HCT116 (cell line): ENCODE results near the gene TTLL10. TPM values are rescaled to one million over a fixed set of nuclear protein-coding genes. Genes with fewer than 3 reads are reported as not detected.

Source experiments
- ATAC-seq: fragments of 200-7000 bp; cut with Tn5 transposase; 2 replicates; pipeline ENCODE4 v1.9.1; 2020; ENCODE audit warnings: mild to moderate bottlenecking, moderate library complexity
- BruUV-seq: library from RNA; stranded (reverse); fragments of 400-500 nt; replicated peaks from 2 replicates; lab custom pipeline; 2021; lab: Mats Ljungman, UMichigan
- CTCF ChIA-PET: fragments of 300-600 bp; sonication (Branson Sonifier 250); formaldehyde crosslinking; loops from one replicate; lab custom pipeline; 2021; ENCODE audit warnings: antibody characterized with exemption; lab: Charles Lee
- POLR2A ChIA-PET: fragments of 300-600, 350-600 bp; sonication (Branson Sonifier 250); formaldehyde crosslinking; loops from one replicate; lab custom pipeline; 2021; ENCODE audit warnings: antibody characterized with exemption; lab: Charles Lee
- RAD21 ChIA-PET, 2 experiments: fragments of 300-600 bp; sonication (Branson Sonifier 250); formaldehyde crosslinking; loops; one replicate each; lab custom pipeline; 2023; ENCODE audit warnings: low total read pairs in 2 of 2; ENCODE audit not compliant: uncharacterized antibody in 2 of 2, unreplicated experiment in 2 of 2, low non-redundant PET in 1 of 2; lab: Charles Lee
- DNase-seq: peaks from one replicate; pipeline ENCODE4 v3.0.0-alpha.2; 2010; ENCODE audit warnings: low read depth, low spot score
- H2AFZ ChIP-seq: fragments of 200-600 bp; shearing (Covaris generic), sonication (generic); 2 replicates; pipeline ENCODE4 v1.6.1; 2017; ENCODE audit warnings: low read depth, mixed run types, mixed read lengths, antibody characterized with exemption, low read length; ENCODE audit not compliant: poor library complexity, severe bottlenecking
- H3K27ac ChIP-seq: 2 replicates; pipeline ENCODE4 v1.5.1; 2012; ENCODE audit warnings: low read depth, low read length
- H3K27me3 ChIP-seq: fragments of 200-600 bp; sonication (generic); 2 replicates; pipeline ENCODE4 v1.6.1; 2016; ENCODE audit warnings: mixed run types, low read length, mixed read lengths; ENCODE audit not compliant: insufficient read depth
- H3K36me3 ChIP-seq, 2 experiments: fragments of 200-500 bp in 1 of 2; fragments of 200-600 bp in 1 of 2; sonication (Bioruptor generic) in 1 of 2; sonication (generic) in 1 of 2; 2 replicates each; pipeline versions ENCODE4 v1.5.1 to v1.6.1; 2014 to 2016; ENCODE audit warnings: low read length in 2 of 2, inconsistent platforms in 1 of 2, mixed read lengths in 1 of 2, mixed run types in 1 of 2; ENCODE audit not compliant: insufficient read depth in 2 of 2, control insufficient read depth in 1 of 2
- H3K4me1 ChIP-seq, 2 experiments: fragments of 200-600 bp in 1 of 2; sonication (generic) in 1 of 2; 2 replicates each; pipeline versions ENCODE4 v1.5.1 to v1.6.1; 2012 to 2017; ENCODE audit warnings: low read length in 2 of 2, inconsistent platforms in 1 of 2, mild to moderate bottlenecking in 1 of 2, mixed read lengths in 1 of 2, mixed run types in 1 of 2, moderate library complexity in 1 of 2; ENCODE audit not compliant: insufficient read depth in 2 of 2, control insufficient read depth in 1 of 2
- H3K4me2 ChIP-seq: fragments of 200-600 bp; sonication (generic); 2 replicates; pipeline ENCODE4 v1.6.1; 2017; ENCODE audit warnings: mixed run types, low read length, mixed read lengths
- H3K4me3 ChIP-seq, 2 experiments: fragments of 200-600 bp in 1 of 2; sonication (generic) in 1 of 2; replicated peaks in 1 of 2; 2 replicates each; pipeline ENCODE4 v1.5.1; 2011 to 2016; ENCODE audit warnings: low read length in 2 of 2, control low read depth in 1 of 2, low read depth in 1 of 2, mild to moderate bottlenecking in 1 of 2, mixed read lengths in 1 of 2, mixed run types in 1 of 2
- H3K79me2 ChIP-seq: fragments of 200-600 bp; sonication (generic); 2 replicates; pipeline ENCODE4 v1.6.1; 2017; ENCODE audit warnings: mild to moderate bottlenecking, mixed run types, low read length, moderate library complexity, mixed read lengths; ENCODE audit not compliant: insufficient read depth
- H3K9ac ChIP-seq: fragments of 200-600 bp; sonication (generic); 2 replicates; pipeline ENCODE4 v1.6.1; 2016; ENCODE audit warnings: low read length, mixed read lengths
- H3K9me2 ChIP-seq: fragments of 200-600 bp; sonication (generic), shearing (Covaris generic); 2 replicates; pipeline ENCODE4 v1.6.1; 2017; ENCODE audit warnings: mixed run types, mild to moderate bottlenecking, moderate library complexity; ENCODE audit not compliant: insufficient read depth
- H3K9me3 ChIP-seq, 2 experiments: fragments of 200-500 bp in 1 of 2; fragments of 200-600 bp in 1 of 2; sonication (Bioruptor generic) in 1 of 2; sonication (generic) in 1 of 2; 2 replicates each; pipeline ENCODE4 v1.6.1; 2014 to 2017; ENCODE audit warnings: low read length in 2 of 2, mixed read lengths in 2 of 2, inconsistent platforms in 1 of 2, low read depth in 1 of 2, mild to moderate bottlenecking in 1 of 2, mixed run types in 1 of 2, moderate library complexity in 1 of 2; ENCODE audit not compliant: control insufficient read depth in 1 of 2, insufficient read depth in 1 of 2
- H4K20me1 ChIP-seq: fragments of 200-600 bp; sonication (generic), shearing (Covaris generic); 2 replicates; pipeline ENCODE4 v1.6.1; 2017; ENCODE audit warnings: mixed run types, mild to moderate bottlenecking, moderate library complexity; ENCODE audit not compliant: insufficient read depth
- CBX3 ChIP-seq: IDR thresholded peaks from 2 replicates; pipeline ENCODE4 v1.6.1; 2012; ENCODE audit warnings: low read depth
- EGR1 ChIP-seq: IDR thresholded peaks from 2 replicates; pipeline ENCODE4 v1.6.1; 2012; ENCODE audit warnings: low read depth
- ELF1 ChIP-seq: IDR thresholded peaks from 2 replicates; pipeline ENCODE4 v1.6.1; 2012; ENCODE audit warnings: low read depth, borderline replicate concordance
- EZH2 ChIP-seq: fragments of 200-600 bp; sonication (generic); IDR thresholded peaks from 2 replicates; pipeline ENCODE4 v1.6.1; 2017; ENCODE audit warnings: antibody characterized with exemption, mixed run types
- EZH2phosphoT487 ChIP-seq: fragments of 200-600 bp; IDR thresholded peaks from 2 replicates; pipeline ENCODE4 v1.6.1; 2018; ENCODE audit warnings: antibody characterized with exemption, borderline replicate concordance
- FOSL1 ChIP-seq: IDR thresholded peaks from 2 replicates; pipeline ENCODE4 v1.6.1; 2012; ENCODE audit warnings: low read depth
- JUND ChIP-seq: IDR thresholded peaks from 2 replicates; pipeline ENCODE4 v1.6.1; 2012
- POLR2AphosphoS5 ChIP-seq: IDR thresholded peaks from 2 replicates; pipeline ENCODE4 v1.6.1; 2011; ENCODE audit warnings: mild to moderate bottlenecking, low read depth, low read length, moderate library complexity
- RAD21 ChIP-seq: IDR thresholded peaks from 2 replicates; pipeline ENCODE4 v1.6.1; 2012; ENCODE audit warnings: low read depth, mild to moderate bottlenecking
- SP1 ChIP-seq: IDR thresholded peaks from 2 replicates; pipeline ENCODE4 v1.6.1; 2012; ENCODE audit warnings: low read depth
- SRF ChIP-seq: IDR thresholded peaks from 2 replicates; pipeline ENCODE4 v1.6.1; 2012; ENCODE audit warnings: low read depth
- TCF7L2 ChIP-seq: IDR thresholded peaks from 2 replicates; pipeline ENCODE4 v1.7.0; 2011; ENCODE audit warnings: borderline replicate concordance, inconsistent platforms; ENCODE audit not compliant: insufficient read depth, insufficient read length; ENCODE audit errors: extremely low read depth
- ZFX ChIP-seq: fragments of 450-650 bp; IDR thresholded peaks from 2 replicates; pipeline ENCODE4 v1.6.1; 2017
- intact Hi-C: fragments of 100-400 bp; cut with micrococcal nuclease; formaldehyde crosslinking; loops from 2 replicates; pipeline ENCODE4 v1.10.0; 2022
- total RNA-seq: library from RNA; stranded (reverse); gene quantifications from one replicate; pipeline ENCODE4 v1.2.1, GENCODE V29; 2021; ENCODE audit not compliant: unreplicated experiment
- TF ChIP-seq, protein P1 (sequence below), 3 experiments: fragments of 200-600 bp in 1 of 3; sonication (generic) in 1 of 3; IDR thresholded peaks in 2 of 3; conservative IDR thresholded peaks in 1 of 3; 2 replicates each; pipeline ENCODE4 v1.5.1; 2012 to 2017; ENCODE audit warnings: low read depth in 2 of 3, low read length in 2 of 3, antibody characterized with exemption in 1 of 3, borderline replicate concordance in 1 of 3, control low read depth in 1 of 3, mild to moderate bottlenecking in 1 of 3, mixed read lengths in 1 of 3, mixed run types in 1 of 3, moderate library complexity in 1 of 3; ENCODE audit not compliant: insufficient read depth in 1 of 3
- TF ChIP-seq, protein P2 (sequence below): IDR thresholded peaks from 2 replicates; pipeline ENCODE4 v1.6.1; 2012; ENCODE audit warnings: low read depth
- TF ChIP-seq, protein P3 (sequence below): IDR thresholded peaks from 2 replicates; pipeline ENCODE4 v1.6.1; 2012
- TF ChIP-seq, protein P4 (sequence below): IDR thresholded peaks from 2 replicates; pipeline ENCODE4 v1.6.1; 2012

The TTLL10 gene
- total RNA-seq, 1 experiment from 2014 or later, result 0.10 TPM

DNA sequence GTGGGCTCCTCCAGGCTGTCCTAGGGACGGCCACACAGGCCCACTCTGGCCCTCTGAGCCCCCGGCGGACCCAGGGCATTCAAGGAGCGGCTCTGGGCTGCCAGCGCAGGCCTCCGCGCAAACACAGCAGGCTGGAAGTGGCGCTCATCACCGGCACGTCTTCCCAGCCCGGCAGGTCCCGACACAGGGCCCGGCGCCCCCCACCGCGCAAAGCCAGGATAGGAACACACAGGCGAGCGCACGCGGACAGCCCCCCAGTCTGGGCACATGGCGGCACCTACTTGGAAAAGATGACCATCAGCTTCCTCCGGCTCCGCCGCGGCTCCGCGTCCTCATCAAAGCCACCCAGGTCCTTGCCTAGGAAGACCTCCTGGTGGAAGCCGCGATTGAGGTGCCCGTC lies 54.5 kb downstream of the TTLL10 start:
- Histone ChIP-seq H3K4me3 (no peak overlapping the region), H3K4me2 (no peak overlapping the region), H3K9ac (no peak overlapping the region), H3K27me3 (no peaks in the 10 kb centered on the region), H3K9me2 (no peaks in the 10 kb centered on the region), H4K20me1 (no peaks in the 10 kb centered on the region), H2AFZ (no peak overlapping the region), H3K27ac (peak overlapping the region; percentile 26; the same call in 1 of the 2 replicates), H3K9me3 (no peaks in the 10 kb centered on the region), H3K79me2 (peaks cover 83% of the 10 kb centered on the region), H3K4me1 (peaks cover 3 to 19% of the 10 kb centered on the region in 2 experiments; a peak in 1 of 4 replicates), H3K36me3 (peaks cover 13 to 24% of the 10 kb centered on the region in 2 experiments)
- intact Hi-C loops, result no loop called here
- no TSS peak for BruUV-seq
- TF ChIP-seq EZH2, result no peak
- TF ChIP-seq EGR1, result no peak
- no peak for TF ChIP-seq SP1
- TF ChIP-seq RAD21, result no peak
- TF ChIP-seq POLR2AphosphoS5, result no peak
- TF ChIP-seq EZH2phosphoT487, result no peak
- TF ChIP-seq, protein P1, sequence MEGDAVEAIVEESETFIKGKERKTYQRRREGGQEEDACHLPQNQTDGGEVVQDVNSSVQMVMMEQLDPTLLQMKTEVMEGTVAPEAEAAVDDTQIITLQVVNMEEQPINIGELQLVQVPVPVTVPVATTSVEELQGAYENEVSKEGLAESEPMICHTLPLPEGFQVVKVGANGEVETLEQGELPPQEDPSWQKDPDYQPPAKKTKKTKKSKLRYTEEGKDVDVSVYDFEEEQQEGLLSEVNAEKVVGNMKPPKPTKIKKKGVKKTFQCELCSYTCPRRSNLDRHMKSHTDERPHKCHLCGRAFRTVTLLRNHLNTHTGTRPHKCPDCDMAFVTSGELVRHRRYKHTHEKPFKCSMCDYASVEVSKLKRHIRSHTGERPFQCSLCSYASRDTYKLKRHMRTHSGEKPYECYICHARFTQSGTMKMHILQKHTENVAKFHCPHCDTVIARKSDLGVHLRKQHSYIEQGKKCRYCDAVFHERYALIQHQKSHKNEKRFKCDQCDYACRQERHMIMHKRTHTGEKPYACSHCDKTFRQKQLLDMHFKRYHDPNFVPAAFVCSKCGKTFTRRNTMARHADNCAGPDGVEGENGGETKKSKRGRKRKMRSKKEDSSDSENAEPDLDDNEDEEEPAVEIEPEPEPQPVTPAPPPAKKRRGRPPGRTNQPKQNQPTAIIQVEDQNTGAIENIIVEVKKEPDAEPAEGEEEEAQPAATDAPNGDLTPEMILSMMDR (IDR thresholded peaks at IDR 0.05 in 2 of 3, conservative IDR thresholded peaks at IDR 0.05 in 1 of 3; ENCODE audit: borderline replicate concordance in 1 of 3, insufficient read depth in 1 of 3, low read depth in 2 of 3, low read length in 2 of 3), result no peak
- TF ChIP-seq ZFX, result no peak
- no peak for TF ChIP-seq FOSL1
- TF ChIP-seq, protein P2, sequence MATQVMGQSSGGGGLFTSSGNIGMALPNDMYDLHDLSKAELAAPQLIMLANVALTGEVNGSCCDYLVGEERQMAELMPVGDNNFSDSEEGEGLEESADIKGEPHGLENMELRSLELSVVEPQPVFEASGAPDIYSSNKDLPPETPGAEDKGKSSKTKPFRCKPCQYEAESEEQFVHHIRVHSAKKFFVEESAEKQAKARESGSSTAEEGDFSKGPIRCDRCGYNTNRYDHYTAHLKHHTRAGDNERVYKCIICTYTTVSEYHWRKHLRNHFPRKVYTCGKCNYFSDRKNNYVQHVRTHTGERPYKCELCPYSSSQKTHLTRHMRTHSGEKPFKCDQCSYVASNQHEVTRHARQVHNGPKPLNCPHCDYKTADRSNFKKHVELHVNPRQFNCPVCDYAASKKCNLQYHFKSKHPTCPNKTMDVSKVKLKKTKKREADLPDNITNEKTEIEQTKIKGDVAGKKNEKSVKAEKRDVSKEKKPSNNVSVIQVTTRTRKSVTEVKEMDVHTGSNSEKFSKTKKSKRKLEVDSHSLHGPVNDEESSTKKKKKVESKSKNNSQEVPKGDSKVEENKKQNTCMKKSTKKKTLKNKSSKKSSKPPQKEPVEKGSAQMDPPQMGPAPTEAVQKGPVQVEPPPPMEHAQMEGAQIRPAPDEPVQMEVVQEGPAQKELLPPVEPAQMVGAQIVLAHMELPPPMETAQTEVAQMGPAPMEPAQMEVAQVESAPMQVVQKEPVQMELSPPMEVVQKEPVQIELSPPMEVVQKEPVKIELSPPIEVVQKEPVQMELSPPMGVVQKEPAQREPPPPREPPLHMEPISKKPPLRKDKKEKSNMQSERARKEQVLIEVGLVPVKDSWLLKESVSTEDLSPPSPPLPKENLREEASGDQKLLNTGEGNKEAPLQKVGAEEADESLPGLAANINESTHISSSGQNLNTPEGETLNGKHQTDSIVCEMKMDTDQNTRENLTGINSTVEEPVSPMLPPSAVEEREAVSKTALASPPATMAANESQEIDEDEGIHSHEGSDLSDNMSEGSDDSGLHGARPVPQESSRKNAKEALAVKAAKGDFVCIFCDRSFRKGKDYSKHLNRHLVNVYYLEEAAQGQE, result no peak
- TF ChIP-seq TCF7L2, result no peak
- no peak for TF ChIP-seq JUND
- no peak for TF ChIP-seq SRF
- TF ChIP-seq, protein P3, sequence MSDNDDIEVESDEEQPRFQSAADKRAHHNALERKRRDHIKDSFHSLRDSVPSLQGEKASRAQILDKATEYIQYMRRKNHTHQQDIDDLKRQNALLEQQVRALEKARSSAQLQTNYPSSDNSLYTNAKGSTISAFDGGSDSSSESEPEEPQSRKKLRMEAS, result no peak
- TF ChIP-seq, protein P4, sequence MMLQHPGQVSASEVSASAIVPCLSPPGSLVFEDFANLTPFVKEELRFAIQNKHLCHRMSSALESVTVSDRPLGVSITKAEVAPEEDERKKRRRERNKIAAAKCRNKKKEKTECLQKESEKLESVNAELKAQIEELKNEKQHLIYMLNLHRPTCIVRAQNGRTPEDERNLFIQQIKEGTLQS, result no peak
- TF ChIP-seq CBX3, result no peak
- TF ChIP-seq ELF1, result no peak
- POLR2A ChIA-PET, result no interaction called here
- RAD21 ChIA-PET, result interaction anchor here in 1 of 2 experiments (0.6 kb wide), 1 partner anchor 20 kb away, joined by 4 read pairs; no protein-coding TSS in a partner anchor
- no peak for DNase-seq
- no peak for ATAC-seq
- CTCF ChIA-PET, result no interaction called here
